SJSA1 (cell line): ENCODE data around the gene LAMC2. TPM values are rescaled to one million over a fixed set of nuclear protein-coding genes. Genes with fewer than 3 reads are reported as not detected.

Source experiments
- DNase-seq, 2 experiments: peaks; one replicate each; pipeline ENCODE4 v3.0.0-alpha.2; 2015 to 2020; ENCODE audit warnings: low spot score in 2 of 2, low read depth in 1 of 2
- H3K27ac ChIP-seq: fragments of 250-450 bp; sonication (Bioruptor Pico); 2 replicates; pipeline ENCODE4 v1.5.1; 2020; ENCODE audit warnings: mild to moderate bottlenecking, moderate library complexity
- H3K27me3 ChIP-seq: fragments of 250-450 bp; sonication (Bioruptor Pico); replicated peaks from 2 replicates; pipeline ENCODE4 v1.5.1; 2020; ENCODE audit warnings: mild to moderate bottlenecking, moderate library complexity
- H3K36me3 ChIP-seq: fragments of 250-450 bp; sonication (Bioruptor Pico); 2 replicates; pipeline ENCODE4 v1.5.1; 2020; ENCODE audit warnings: mild to moderate bottlenecking
- H3K4me1 ChIP-seq: fragments of 250-450 bp; sonication (Bioruptor Pico); replicated peaks from 2 replicates; pipeline ENCODE4 v1.6.1; 2021; ENCODE audit warnings: mild to moderate bottlenecking
- H3K4me3 ChIP-seq: fragments of 250-450 bp; sonication (Bioruptor Pico); 2 replicates; pipeline ENCODE4 v1.5.1; 2020; ENCODE audit warnings: mild to moderate bottlenecking
- H3K9me3 ChIP-seq: fragments of 250-450 bp; sonication (Bioruptor Pico); replicated peaks from 2 replicates; pipeline ENCODE4 v1.5.1; 2020; ENCODE audit warnings: mild to moderate bottlenecking
- total RNA-seq: library from RNA; depleted of rRNA; stranded (reverse); fragments of >200 nt; shearing (Covaris generic); gene quantifications from 2 replicates; pipeline ENCODE4 v1.2.3, GENCODE V29; 2014

Gene LAMC2
- total RNA-seq, 1 experiment from 2014 or later = 0.18 TPM

GRCh38 chr1:183155939-183156338 is 30.1 kb upstream of the LAMC2 start:
- no peaks in the 10 kb centered on the region for H3K27me3 ChIP-seq
- no peak overlapping the region for H3K27ac ChIP-seq
- no peaks in the 10 kb centered on the region for H3K36me3 ChIP-seq
- no peaks in the 10 kb centered on the region for H3K4me1 ChIP-seq
- DNase-seq = no peak
- H3K9me3 ChIP-seq = no peaks in the 10 kb centered on the region
- H3K4me3 ChIP-seq = no peak overlapping the region

- Histone ChIP-seq H3K36me3 (no peaks in the 10 kb centered on the region), H3K4me3 (no peak overlapping the region), H3K9me3 (no peaks in the 10 kb centered on the region), H3K27me3 (no peaks in the 10 kb centered on the region), H3K27ac (no peak overlapping the region), H3K4me1 (peaks cover 36% of the 10 kb centered on the region)
- no peak for DNase-seq
Measured at GRCh38 chr1:183159960-183160359, 26.1 kb upstream of the LAMC2 start.

GRCh38 chr1:183161391-183161790 is 24.7 kb upstream of the LAMC2 start:
- no peak for DNase-seq
- H3K9me3 ChIP-seq = no peaks in the 10 kb centered on the region
- no peaks in the 10 kb centered on the region for H3K27me3 ChIP-seq
- H3K36me3 ChIP-seq = no peaks in the 10 kb centered on the region
- H3K4me3 ChIP-seq = no peak overlapping the region
- H3K4me1 ChIP-seq = peaks cover 40% of the 10 kb centered on the region
- H3K27ac ChIP-seq = no peak overlapping the region

GRCh38 chr1:183163316-183163715 is 22.7 kb upstream of the LAMC2 start:
- H3K4me1 ChIP-seq = peaks cover 40% of the 10 kb centered on the region
- peak; percentile 87 to 89 for DNase-seq
- H3K27ac ChIP-seq = peak overlapping the region; percentile 93
- no peaks in the 10 kb centered on the region for H3K9me3 ChIP-seq
- no peak overlapping the region for H3K4me3 ChIP-seq
- no peaks in the 10 kb centered on the region for H3K27me3 ChIP-seq
- H3K36me3 ChIP-seq = no peaks in the 10 kb centered on the region

GRCh38 chr1:183164340-183164739 is 21.7 kb upstream of the LAMC2 start:
- Histone ChIP-seq H3K27ac (peak overlapping the region; percentile 93), H3K4me3 (no peak overlapping the region), H3K4me1 (peaks cover 40% of the 10 kb centered on the region), H3K9me3 (no peaks in the 10 kb centered on the region), H3K36me3 (no peaks in the 10 kb centered on the region), H3K27me3 (no peaks in the 10 kb centered on the region)
- peak; percentile 72 to 93 for DNase-seq

GRCh38 chr1:183164963-183165362 is 21.1 kb upstream of the LAMC2 start:
- peaks cover 40% of the 10 kb centered on the region for H3K4me1 ChIP-seq
- H3K27me3 ChIP-seq = no peaks in the 10 kb centered on the region
- H3K9me3 ChIP-seq = no peaks in the 10 kb centered on the region
- peak overlapping the region; percentile 93 for H3K27ac ChIP-seq
- H3K4me3 ChIP-seq = no peak overlapping the region
- DNase-seq = no peak
- H3K36me3 ChIP-seq = no peaks in the 10 kb centered on the region

- no peak for DNase-seq
- H3K27me3 ChIP-seq = no peaks in the 10 kb centered on the region
- H3K27ac ChIP-seq = no peak overlapping the region; the same call in 1 of the 2 replicates
- no peak overlapping the region for H3K4me3 ChIP-seq
- no peaks in the 10 kb centered on the region for H3K9me3 ChIP-seq
- no peaks in the 10 kb centered on the region for H3K36me3 ChIP-seq
- peaks cover 40% of the 10 kb centered on the region for H3K4me1 ChIP-seq
Measured at GRCh38 chr1:183165456-183165855, 20.6 kb upstream of the LAMC2 start.

GRCh38 chr1:183166454-183166853 is 19.6 kb upstream of the LAMC2 start:
- Histone ChIP-seq H3K9me3 (no peaks in the 10 kb centered on the region), H3K36me3 (no peaks in the 10 kb centered on the region), H3K4me3 (no peak overlapping the region), H3K27me3 (no peaks in the 10 kb centered on the region), H3K4me1 (peaks cover 39% of the 10 kb centered on the region), H3K27ac (no peak overlapping the region)
- DNase-seq = no peak

GRCh38 chr1:183167676-183168075 is 18.4 kb upstream of the LAMC2 start:
- DNase-seq = no peak
- Histone ChIP-seq H3K27me3 (no peaks in the 10 kb centered on the region), H3K4me3 (no peak overlapping the region), H3K36me3 (no peaks in the 10 kb centered on the region), H3K4me1 (peaks cover 27% of the 10 kb centered on the region), H3K9me3 (no peaks in the 10 kb centered on the region), H3K27ac (no peak overlapping the region)

GRCh38 chr1:183168308-183168707 is 17.8 kb upstream of the LAMC2 start:
- Histone ChIP-seq H3K36me3 (no peaks in the 10 kb centered on the region), H3K27me3 (no peaks in the 10 kb centered on the region), H3K9me3 (no peaks in the 10 kb centered on the region), H3K27ac (no peak overlapping the region), H3K4me3 (no peak overlapping the region), H3K4me1 (peaks cover 20% of the 10 kb centered on the region)
- DNase-seq = no peak

- no peak overlapping the region for H3K4me3 ChIP-seq
- no peaks in the 10 kb centered on the region for H3K27me3 ChIP-seq
- no peaks in the 10 kb centered on the region for H3K36me3 ChIP-seq
- no peak for DNase-seq
- no peak overlapping the region for H3K27ac ChIP-seq
- no peaks in the 10 kb centered on the region for H3K9me3 ChIP-seq
- H3K4me1 ChIP-seq = no peaks in the 10 kb centered on the region
Measured at GRCh38 chr1:183173828-183174227, 12.2 kb upstream of the LAMC2 start.

GRCh38 chr1:183175631-183176030 is 10.4 kb upstream of the LAMC2 start:
- H3K4me1 ChIP-seq = peaks cover 14% of the 10 kb centered on the region
- H3K9me3 ChIP-seq = no peaks in the 10 kb centered on the region
- DNase-seq = no peak
- H3K27ac ChIP-seq = no peak overlapping the region
- H3K4me3 ChIP-seq = no peak overlapping the region
- no peaks in the 10 kb centered on the region for H3K36me3 ChIP-seq
- no peaks in the 10 kb centered on the region for H3K27me3 ChIP-seq

- Histone ChIP-seq H3K36me3 (no peaks in the 10 kb centered on the region), H3K9me3 (no peaks in the 10 kb centered on the region), H3K27ac (no peak overlapping the region), H3K27me3 (no peaks in the 10 kb centered on the region), H3K4me1 (peaks cover 24% of the 10 kb centered on the region), H3K4me3 (no peak overlapping the region)
- no peak for DNase-seq
Measured at GRCh38 chr1:183178545-183178944, 7.5 kb upstream of the LAMC2 start.

GRCh38 chr1:183179033-183179432 is 7.0 kb upstream of the LAMC2 start:
- H3K9me3 ChIP-seq = no peaks in the 10 kb centered on the region
- H3K27me3 ChIP-seq = no peaks in the 10 kb centered on the region
- DNase-seq = no peak
- H3K4me1 ChIP-seq = peaks cover 24% of the 10 kb centered on the region
- H3K36me3 ChIP-seq = no peaks in the 10 kb centered on the region
- no peak overlapping the region for H3K4me3 ChIP-seq
- peak overlapping the region; percentile 98; the same call in 1 of the 2 replicates for H3K27ac ChIP-seq

- no peaks in the 10 kb centered on the region for H3K9me3 ChIP-seq
- peak overlapping the region; percentile 98 for H3K27ac ChIP-seq
- H3K27me3 ChIP-seq = no peaks in the 10 kb centered on the region
- no peak overlapping the region for H3K4me3 ChIP-seq
- H3K36me3 ChIP-seq = no peaks in the 10 kb centered on the region
- peaks cover 24% of the 10 kb centered on the region for H3K4me1 ChIP-seq
- peak in 1 of 2 experiments; percentile 78 for DNase-seq
Measured at GRCh38 chr1:183180218-183180617, 5.8 kb upstream of the LAMC2 start.
